Stimulated activated naive CD4-positive, alpha-beta T cell (primary cell): Measurements from ENCODE around the gene FAM163A.

Source experiments
- DNase-seq, 6 experiments: peaks; one replicate each; lab custom pipeline; 2025; lab: John Stamatoyannopoulos, UW

The FAM163A gene

DNA sequence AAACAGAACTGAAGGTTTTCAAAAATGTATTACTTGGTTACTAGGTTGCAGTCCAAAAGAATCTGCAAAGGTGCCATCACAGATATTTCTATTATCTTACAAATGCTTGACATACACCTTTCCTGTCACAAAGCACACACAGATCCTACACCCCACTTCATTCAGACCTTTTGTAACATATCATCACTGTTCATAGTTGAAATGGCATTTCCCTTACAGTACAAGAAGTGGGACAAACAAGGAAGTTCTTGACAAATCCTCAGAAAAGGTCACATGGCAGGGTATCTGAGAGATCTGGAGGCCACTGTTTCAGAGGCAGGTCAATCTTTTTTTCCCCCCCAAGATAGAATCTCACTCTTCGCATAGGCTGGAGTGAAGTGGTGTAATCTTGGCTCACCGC, 113.2 kb downstream of the FAM163A start:
- no peak for DNase-seq

DNA sequence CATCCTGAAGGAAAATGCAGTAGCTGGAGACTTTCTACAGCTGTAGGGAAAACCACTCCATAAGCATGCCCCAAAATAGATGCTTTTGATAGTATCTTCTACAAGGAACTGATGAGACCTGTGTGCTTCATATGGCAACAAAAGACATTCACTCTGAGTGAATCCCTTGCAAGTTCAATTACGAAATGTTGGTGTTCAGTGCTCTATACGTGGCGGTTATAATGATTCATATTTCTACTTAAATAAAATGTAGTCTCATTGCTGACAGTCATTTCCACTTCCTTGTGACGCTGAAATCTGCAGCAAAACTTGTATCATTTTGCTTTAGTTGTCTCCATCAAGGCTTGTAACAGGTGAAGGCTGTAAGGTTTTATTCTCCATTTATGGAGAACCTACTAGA, 113.9 kb downstream of the FAM163A start:
- DNase-seq: no peak

DNA sequence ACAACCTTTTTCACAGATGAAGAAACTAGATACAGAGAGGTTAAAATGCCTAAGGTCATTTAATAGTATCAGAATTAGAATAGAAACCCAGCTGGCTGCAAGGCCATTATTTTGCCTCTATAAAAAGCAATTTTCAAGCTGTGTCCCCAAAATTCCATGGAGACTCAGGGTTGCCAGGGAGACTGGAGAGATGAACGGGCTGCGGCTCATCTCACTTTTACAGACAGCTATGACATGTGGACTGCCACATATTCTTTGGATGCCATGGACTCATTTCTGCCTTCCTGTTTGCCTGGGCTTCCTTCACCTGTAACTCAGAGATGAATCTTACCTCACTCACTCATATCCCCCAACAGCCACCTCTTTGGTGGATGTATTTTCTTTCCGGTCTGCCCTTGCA, 117.6 kb downstream of the FAM163A start:
- DNase-seq: no peak

GRCh38 chr1:179865377-179865776, 122.3 kb downstream of the FAM163A start:
- DNase-seq: no peak
